ENCODE results near the gene HGS.
"Not testable (repeated sequence)": the region's sequence is repeated elsewhere in the genome, so short reads cannot be mapped to it uniquely, and the experiment has no call there.

HGS gene

DNA sequence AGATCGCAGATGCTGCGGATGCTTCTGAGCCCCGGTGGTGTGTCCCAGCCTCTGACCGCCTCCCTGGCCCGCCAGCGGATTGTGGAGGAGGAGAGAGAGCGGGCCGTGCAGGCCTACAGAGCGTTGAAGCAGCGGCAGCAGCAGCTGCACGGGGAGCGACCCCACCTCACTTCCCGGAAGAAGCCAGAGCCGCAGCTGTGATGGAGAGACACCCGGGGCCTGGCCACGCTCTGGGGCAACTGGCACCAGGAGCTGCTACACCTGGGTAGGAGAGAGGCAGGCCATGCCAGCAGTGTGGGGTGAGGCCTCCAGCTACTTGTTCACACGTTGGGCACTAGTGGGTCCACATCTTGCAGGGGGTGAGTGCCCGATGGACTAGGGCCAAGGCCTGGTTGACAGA is 11.3 kb upstream of the HGS start:
- Histone ChIP-seq H3K4me3 (ENCODE audit: low read length) (no peak overlapping the region), H3K79me2 (ENCODE audit: control insufficient read depth, low read length) (peaks cover 35% of the 10 kb centered on the region), H3K27ac (ENCODE audit: low read depth, low read length) (no peak overlapping the region), H3K9me3 (ENCODE audit: control insufficient read depth, insufficient read depth, low read length) (no peaks in the 10 kb centered on the region), H3K4me1 (ENCODE audit: control insufficient read depth, low read length) (peaks cover 11% of the 10 kb centered on the region), H3K36me3 (ENCODE audit: control insufficient read depth, low read length) (peaks cover 79% of the 10 kb centered on the region), H3K9me2 (replicated peaks; ENCODE audit: control insufficient read depth, low read length) (no peaks in the 10 kb centered on the region), H3F3A (ENCODE audit: control insufficient read depth, insufficient read depth) (peaks cover 9% of the 10 kb centered on the region), H3K4me2 (ENCODE audit: low read length) (no peak overlapping the region), H4K20me1 (ENCODE audit: control insufficient read depth, insufficient read depth, low read depth, low read length) (0 out of 2 replicates have a peak, but pooled peaks cover 3% of the 10 kb centered on the region), H3K27me3 (ENCODE audit: control insufficient read depth, low read length) (no peaks in the 10 kb centered on the region)
- TF ChIP-seq EZH2phosphoT487 (IDR thresholded peaks at IDR 0.05; ENCODE audit: borderline replicate concordance, low read length) = no peak
- TF ChIP-seq, protein P1, sequence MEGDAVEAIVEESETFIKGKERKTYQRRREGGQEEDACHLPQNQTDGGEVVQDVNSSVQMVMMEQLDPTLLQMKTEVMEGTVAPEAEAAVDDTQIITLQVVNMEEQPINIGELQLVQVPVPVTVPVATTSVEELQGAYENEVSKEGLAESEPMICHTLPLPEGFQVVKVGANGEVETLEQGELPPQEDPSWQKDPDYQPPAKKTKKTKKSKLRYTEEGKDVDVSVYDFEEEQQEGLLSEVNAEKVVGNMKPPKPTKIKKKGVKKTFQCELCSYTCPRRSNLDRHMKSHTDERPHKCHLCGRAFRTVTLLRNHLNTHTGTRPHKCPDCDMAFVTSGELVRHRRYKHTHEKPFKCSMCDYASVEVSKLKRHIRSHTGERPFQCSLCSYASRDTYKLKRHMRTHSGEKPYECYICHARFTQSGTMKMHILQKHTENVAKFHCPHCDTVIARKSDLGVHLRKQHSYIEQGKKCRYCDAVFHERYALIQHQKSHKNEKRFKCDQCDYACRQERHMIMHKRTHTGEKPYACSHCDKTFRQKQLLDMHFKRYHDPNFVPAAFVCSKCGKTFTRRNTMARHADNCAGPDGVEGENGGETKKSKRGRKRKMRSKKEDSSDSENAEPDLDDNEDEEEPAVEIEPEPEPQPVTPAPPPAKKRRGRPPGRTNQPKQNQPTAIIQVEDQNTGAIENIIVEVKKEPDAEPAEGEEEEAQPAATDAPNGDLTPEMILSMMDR (IDR thresholded peaks at IDR 0.05; ENCODE audit: low read depth, low read length, poor library complexity, severe bottlenecking) = no peak

DNA sequence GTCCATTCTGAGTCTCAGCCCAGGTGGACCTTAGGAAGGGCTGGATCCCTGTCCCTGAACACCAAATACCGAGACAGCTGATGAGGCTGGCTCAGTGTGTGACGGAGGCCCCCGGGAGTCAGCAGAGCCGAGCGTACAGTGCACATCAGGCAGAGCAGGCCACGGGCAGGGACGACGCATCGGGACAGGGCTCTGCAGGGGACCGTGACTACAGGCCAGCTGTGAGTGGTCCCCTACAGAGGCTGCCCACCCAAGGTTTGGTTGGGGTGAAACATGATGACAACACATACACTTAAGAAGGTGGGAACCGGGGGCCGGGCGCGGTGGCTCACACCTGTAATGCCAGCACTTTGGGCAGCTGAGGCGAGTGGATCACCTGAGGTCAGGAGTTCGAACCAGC is 10.9 kb upstream of the HGS start:
- Histone ChIP-seq H3K9me3 (ENCODE audit: control insufficient read depth, insufficient read depth, low read length) (no peaks in the 10 kb centered on the region), H3K9me2 (replicated peaks; ENCODE audit: control insufficient read depth, low read length) (no peaks in the 10 kb centered on the region), H3K4me2 (ENCODE audit: low read length) (no peak overlapping the region), H4K20me1 (ENCODE audit: control insufficient read depth, insufficient read depth, low read depth, low read length) (0 out of 2 replicates have a peak, but pooled peaks cover 3% of the 10 kb centered on the region), H3K27ac (ENCODE audit: low read depth, low read length) (no peak overlapping the region), H3K4me3 (ENCODE audit: low read length) (no peak overlapping the region), H3K27me3 (ENCODE audit: control insufficient read depth, low read length) (no peaks in the 10 kb centered on the region), H3K36me3 (ENCODE audit: control insufficient read depth, low read length) (peaks cover 74% of the 10 kb centered on the region), H3F3A (ENCODE audit: control insufficient read depth, insufficient read depth) (peaks cover 9% of the 10 kb centered on the region), H3K4me1 (ENCODE audit: control insufficient read depth, low read length) (peaks cover 6% of the 10 kb centered on the region), H3K79me2 (ENCODE audit: control insufficient read depth, low read length) (peaks cover 30% of the 10 kb centered on the region)
- no peak for TF ChIP-seq EZH2phosphoT487 (IDR thresholded peaks at IDR 0.05; ENCODE audit: borderline replicate concordance, low read length)

DNA sequence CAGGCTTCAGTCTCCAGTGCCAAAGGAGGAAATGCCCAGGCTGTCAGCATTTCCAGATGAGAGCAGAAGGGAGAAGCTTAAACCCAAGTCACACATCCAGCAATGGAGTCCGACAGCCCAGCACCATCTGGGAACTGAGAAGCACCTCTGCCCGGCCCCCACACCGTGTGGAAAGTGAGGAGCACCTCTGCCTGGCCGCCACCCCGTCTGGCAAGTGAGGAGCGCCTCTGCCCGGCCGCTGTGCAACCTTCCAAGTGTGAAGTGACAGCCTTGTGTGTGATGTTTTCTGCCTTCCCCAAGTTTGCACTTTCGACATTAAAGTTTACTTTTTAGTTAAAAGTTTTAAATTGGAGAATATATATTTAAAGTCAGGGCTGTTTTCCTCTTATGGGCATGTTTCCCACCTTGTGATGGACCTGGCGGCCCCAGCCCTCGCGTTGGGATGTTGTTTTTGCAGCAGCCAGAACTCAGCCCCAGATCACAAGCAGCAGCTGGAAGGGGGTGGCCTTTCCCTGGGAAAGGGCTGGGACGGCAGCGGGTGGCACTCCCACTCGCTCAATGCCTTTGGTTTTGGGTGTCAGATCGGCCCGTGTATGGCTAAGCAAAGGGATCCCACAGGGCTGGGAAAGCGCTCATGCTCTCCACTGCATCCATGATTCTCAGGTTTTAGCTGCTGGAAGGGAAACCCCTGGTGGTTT is 10.1 kb upstream of the HGS start:
- Histone ChIP-seq H4K20me1 (ENCODE audit: control insufficient read depth, insufficient read depth, low read depth, low read length) (0 out of 2 replicates have a peak, but pooled peaks cover 3% of the 10 kb centered on the region), H3K9me3 (ENCODE audit: control insufficient read depth, insufficient read depth, low read length) (no peaks in the 10 kb centered on the region), H3F3A (ENCODE audit: control insufficient read depth, insufficient read depth) (peaks cover 9% of the 10 kb centered on the region), H3K4me1 (ENCODE audit: control insufficient read depth, low read length) (no peaks in the 10 kb centered on the region), H3K27ac (ENCODE audit: low read depth, low read length) (no peak overlapping the region), H3K9me2 (replicated peaks; ENCODE audit: control insufficient read depth, low read length) (no peaks in the 10 kb centered on the region), H3K79me2 (ENCODE audit: control insufficient read depth, low read length) (peaks cover 23% of the 10 kb centered on the region), H3K36me3 (ENCODE audit: control insufficient read depth, low read length) (peaks cover 67% of the 10 kb centered on the region), H3K4me3 (ENCODE audit: low read length) (no peak overlapping the region), H3K27me3 (ENCODE audit: control insufficient read depth, low read length) (no peaks in the 10 kb centered on the region), H3K4me2 (ENCODE audit: low read length) (no peak overlapping the region)
- TF ChIP-seq, protein P1 (IDR thresholded peaks at IDR 0.05; ENCODE audit: low read depth, low read length, poor library complexity, severe bottlenecking) = no peak
- TF ChIP-seq EZH2phosphoT487 (IDR thresholded peaks at IDR 0.05; ENCODE audit: borderline replicate concordance, low read length) = no peak

DNA sequence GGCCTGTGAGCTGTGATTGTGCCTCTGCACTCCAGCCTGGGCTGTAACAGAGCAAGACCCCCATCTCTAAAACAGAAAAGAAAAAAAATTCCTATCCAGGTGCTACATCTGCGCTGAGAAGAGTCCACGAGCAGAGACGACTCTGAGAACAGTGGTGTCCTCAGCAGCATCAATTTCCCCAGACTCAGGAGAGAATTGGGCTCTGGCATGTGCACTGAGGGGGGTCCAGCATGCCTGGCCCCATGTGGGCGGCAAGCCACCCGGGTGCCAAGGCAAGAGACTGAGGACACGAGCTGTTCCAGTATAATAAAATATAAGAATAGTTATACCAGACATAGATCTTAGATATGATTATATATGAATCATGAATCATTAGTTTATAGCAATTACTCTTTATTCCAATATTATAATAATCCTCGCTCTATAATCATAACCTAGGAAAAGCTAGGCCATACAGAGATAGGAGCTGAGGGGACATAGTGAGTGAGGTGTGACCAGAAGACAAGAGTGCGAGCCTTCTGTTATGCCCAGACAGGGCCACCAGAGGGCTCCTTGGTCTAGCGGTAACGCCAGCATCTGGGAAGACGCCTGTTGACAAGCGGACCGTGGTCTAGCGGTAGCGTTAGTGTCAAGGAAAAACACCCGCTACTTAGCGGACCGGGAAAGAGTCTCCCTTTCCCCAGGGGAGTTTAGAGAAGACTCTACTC is 8.1 kb upstream of the HGS start:
- H3K27ac ChIP-seq (ENCODE audit: low read depth, low read length); H3K4me1 ChIP-seq (ENCODE audit: control insufficient read depth, low read length); H3K4me3 ChIP-seq (ENCODE audit: low read length); H3K79me2 ChIP-seq (ENCODE audit: control insufficient read depth, low read length); H3K4me2 ChIP-seq (ENCODE audit: low read length); H3K9me3 ChIP-seq (ENCODE audit: control insufficient read depth, insufficient read depth, low read length); H4K20me1 ChIP-seq (ENCODE audit: control insufficient read depth, insufficient read depth, low read depth, low read length); H3K27me3 ChIP-seq (ENCODE audit: control insufficient read depth, low read length); H3F3A ChIP-seq (ENCODE audit: control insufficient read depth, insufficient read depth); H3K9me2 ChIP-seq (replicated peaks; ENCODE audit: control insufficient read depth, low read length): not testable (repeated sequence)
- H3K36me3 ChIP-seq (ENCODE audit: control insufficient read depth, low read length) = peaks cover 47% of the 10 kb centered on the region
- TF ChIP-seq, protein P1 (IDR thresholded peaks at IDR 0.05; ENCODE audit: low read depth, low read length, poor library complexity, severe bottlenecking) = peak; percentile 23

Data from DOHH2 (cell line).